ENCODE data around the gene PTPRT. TPM values are rescaled to one million over a fixed set of nuclear protein-coding genes. Genes with fewer than 3 reads are reported as not detected.
A peak's percentile ranks its signal among the peaks of the same experiment; 100 is the strongest.

The PTPRT gene
- total RNA-seq, 1 experiment from 2014 or later: 44.5 TPM

- no peaks in the 10 kb centered on the region for H4K20me1 ChIP-seq (ENCODE audit: insufficient read depth, low read depth, low read length)
- H3K9me3 ChIP-seq (ENCODE audit: low read length): no peaks in the 10 kb centered on the region
- H3K9ac ChIP-seq (ENCODE audit: low read length): peak overlapping the region; percentile 79
- no peaks in the 10 kb centered on the region for H3K79me2 ChIP-seq (ENCODE audit: low read length)
- H3K4me3 ChIP-seq (ENCODE audit: low read length): no peak overlapping the region
- no peak overlapping the region for H2AFZ ChIP-seq (ENCODE audit: low read length)
- H3K27ac ChIP-seq (ENCODE audit: low read length): peak overlapping the region; percentile 100
- DNase-seq: peak; percentile 77
- H3K27me3 ChIP-seq (ENCODE audit: low read length): no peaks in the 10 kb centered on the region
- H3K4me1 ChIP-seq (ENCODE audit: low read length): peaks cover 93% of the 10 kb centered on the region
- H3K9me2 ChIP-seq (replicated peaks; ENCODE audit: insufficient read depth, low read length): no peaks in the 10 kb centered on the region
- no peaks in the 10 kb centered on the region for H3K36me3 ChIP-seq (ENCODE audit: insufficient read depth, low read length)
- H3K4me2 ChIP-seq (ENCODE audit: low read depth, low read length, poor library complexity, severe bottlenecking): peak overlapping the region; percentile 75
Observed at GRCh38 chr20:43014206-43014605, 175.5 kb downstream of the PTPRT start.

- Histone ChIP-seq H2AFZ (ENCODE audit: low read length) (no peak overlapping the region), H4K20me1 (ENCODE audit: insufficient read depth, low read depth, low read length) (no peaks in the 10 kb centered on the region), H3K4me3 (ENCODE audit: low read length) (peak overlapping the region; percentile 62; the same call in 1 of the 2 replicates), H3K9me3 (ENCODE audit: low read length) (no peaks in the 10 kb centered on the region), H3K4me1 (ENCODE audit: low read length) (peaks cover 98% of the 10 kb centered on the region), H3K79me2 (ENCODE audit: low read length) (no peaks in the 10 kb centered on the region), H3K27ac (ENCODE audit: low read length) (peak overlapping the region; percentile 100), H3K27me3 (ENCODE audit: low read length) (no peaks in the 10 kb centered on the region), H3K36me3 (ENCODE audit: insufficient read depth, low read length) (no peaks in the 10 kb centered on the region), H3K9ac (ENCODE audit: low read length) (peak overlapping the region; percentile 79), H3K9me2 (replicated peaks; ENCODE audit: insufficient read depth, low read length) (no peaks in the 10 kb centered on the region), H3K4me2 (ENCODE audit: low read depth, low read length, poor library complexity, severe bottlenecking) (peak overlapping the region; percentile 75)
- DNase-seq: peak; percentile 93
Observed at GRCh38 chr20:43011491-43011890, 178.2 kb downstream of the PTPRT start.

GRCh38 chr20:43009532-43009931, 180.2 kb downstream of the PTPRT start:
- Histone ChIP-seq H3K36me3 (ENCODE audit: insufficient read depth, low read length) (no peaks in the 10 kb centered on the region), H3K4me3 (ENCODE audit: low read length) (no peak overlapping the region; the same call in 1 of the 2 replicates), H3K9ac (ENCODE audit: low read length) (peak overlapping the region; percentile 81), H2AFZ (ENCODE audit: low read length) (no peak overlapping the region), H3K4me1 (ENCODE audit: low read length) (peaks cover 98% of the 10 kb centered on the region), H3K27me3 (ENCODE audit: low read length) (no peaks in the 10 kb centered on the region), H3K9me2 (replicated peaks; ENCODE audit: insufficient read depth, low read length) (no peaks in the 10 kb centered on the region), H3K79me2 (ENCODE audit: low read length) (no peaks in the 10 kb centered on the region), H3K9me3 (ENCODE audit: low read length) (no peaks in the 10 kb centered on the region), H3K4me2 (ENCODE audit: low read depth, low read length, poor library complexity, severe bottlenecking) (peak overlapping the region; percentile 75), H3K27ac (ENCODE audit: low read length) (peak overlapping the region; percentile 100), H4K20me1 (ENCODE audit: insufficient read depth, low read depth, low read length) (no peaks in the 10 kb centered on the region)
- DNase-seq: peak; percentile 96

GRCh38 chr20:43007525-43007924, 182.2 kb downstream of the PTPRT start:
- Histone ChIP-seq H3K4me1 (ENCODE audit: low read length) (peaks cover 98% of the 10 kb centered on the region), H3K36me3 (ENCODE audit: insufficient read depth, low read length) (no peaks in the 10 kb centered on the region), H3K9ac (ENCODE audit: low read length) (peak overlapping the region; percentile 81), H3K9me2 (replicated peaks; ENCODE audit: insufficient read depth, low read length) (no peaks in the 10 kb centered on the region), H3K9me3 (ENCODE audit: low read length) (no peaks in the 10 kb centered on the region), H2AFZ (ENCODE audit: low read length) (no peak overlapping the region), H3K4me2 (ENCODE audit: low read depth, low read length, poor library complexity, severe bottlenecking) (peak overlapping the region; percentile 66), H3K27me3 (ENCODE audit: low read length) (no peaks in the 10 kb centered on the region), H4K20me1 (ENCODE audit: insufficient read depth, low read depth, low read length) (no peaks in the 10 kb centered on the region), H3K4me3 (ENCODE audit: low read length) (no peak overlapping the region), H3K27ac (ENCODE audit: low read length) (peak overlapping the region; percentile 100), H3K79me2 (ENCODE audit: low read length) (no peaks in the 10 kb centered on the region)
- no peak for DNase-seq

- H3K9me2 ChIP-seq (replicated peaks; ENCODE audit: insufficient read depth, low read length): no peaks in the 10 kb centered on the region
- no peak overlapping the region for H2AFZ ChIP-seq (ENCODE audit: low read length)
- H3K4me1 ChIP-seq (ENCODE audit: low read length): peaks cover 96% of the 10 kb centered on the region
- peak overlapping the region; percentile 81 for H3K9ac ChIP-seq (ENCODE audit: low read length)
- peak overlapping the region; percentile 66 for H3K4me2 ChIP-seq (ENCODE audit: low read depth, low read length, poor library complexity, severe bottlenecking)
- H3K36me3 ChIP-seq (ENCODE audit: insufficient read depth, low read length): no peaks in the 10 kb centered on the region
- H3K79me2 ChIP-seq (ENCODE audit: low read length): no peaks in the 10 kb centered on the region
- peak; percentile 75 for DNase-seq
- no peaks in the 10 kb centered on the region for H4K20me1 ChIP-seq (ENCODE audit: insufficient read depth, low read depth, low read length)
- H3K27me3 ChIP-seq (ENCODE audit: low read length): no peaks in the 10 kb centered on the region
- peak overlapping the region; percentile 19 for H3K4me3 ChIP-seq (ENCODE audit: low read length)
- no peaks in the 10 kb centered on the region for H3K9me3 ChIP-seq (ENCODE audit: low read length)
- H3K27ac ChIP-seq (ENCODE audit: low read length): peak overlapping the region; percentile 100
Observed at GRCh38 chr20:43006651-43007375, 182.9 kb downstream of the PTPRT start.

GRCh38 chr20:43003318-43003944, 186.3 kb downstream of the PTPRT start:
- H3K79me2 ChIP-seq (ENCODE audit: low read length): no peaks in the 10 kb centered on the region
- H3K9me3 ChIP-seq (ENCODE audit: low read length): no peaks in the 10 kb centered on the region
- no peak overlapping the region; the same call in 1 of the 2 replicates for H3K4me3 ChIP-seq (ENCODE audit: low read length)
- peak overlapping the region; percentile 66 for H3K4me2 ChIP-seq (ENCODE audit: low read depth, low read length, poor library complexity, severe bottlenecking)
- no peaks in the 10 kb centered on the region for H3K27me3 ChIP-seq (ENCODE audit: low read length)
- H3K4me1 ChIP-seq (ENCODE audit: low read length): peaks cover 79% of the 10 kb centered on the region
- DNase-seq: peak; percentile 92
- no peaks in the 10 kb centered on the region for H4K20me1 ChIP-seq (ENCODE audit: insufficient read depth, low read depth, low read length)
- peak overlapping the region; percentile 81 for H3K9ac ChIP-seq (ENCODE audit: low read length)
- H3K9me2 ChIP-seq (replicated peaks; ENCODE audit: insufficient read depth, low read length): no peaks in the 10 kb centered on the region
- H3K27ac ChIP-seq (ENCODE audit: low read length): peak overlapping the region; percentile 100
- H2AFZ ChIP-seq (ENCODE audit: low read length): no peak overlapping the region
- no peaks in the 10 kb centered on the region for H3K36me3 ChIP-seq (ENCODE audit: insufficient read depth, low read length)

- Histone ChIP-seq H3K27ac (ENCODE audit: low read length) (peak overlapping the region; percentile 95), H3K27me3 (ENCODE audit: low read length) (no peaks in the 10 kb centered on the region), H3K9me2 (replicated peaks; ENCODE audit: insufficient read depth, low read length) (no peaks in the 10 kb centered on the region), H3K79me2 (ENCODE audit: low read length) (no peaks in the 10 kb centered on the region), H2AFZ (ENCODE audit: low read length) (no peak overlapping the region), H3K9ac (ENCODE audit: low read length) (peak overlapping the region; percentile 62), H3K4me3 (ENCODE audit: low read length) (no peak overlapping the region), H3K4me2 (ENCODE audit: low read depth, low read length, poor library complexity, severe bottlenecking) (peak overlapping the region; percentile 12), H3K9me3 (ENCODE audit: low read length) (no peaks in the 10 kb centered on the region), H4K20me1 (ENCODE audit: insufficient read depth, low read depth, low read length) (no peaks in the 10 kb centered on the region), H3K4me1 (ENCODE audit: low read length) (peaks cover 67% of the 10 kb centered on the region), H3K36me3 (ENCODE audit: insufficient read depth, low read length) (no peaks in the 10 kb centered on the region)
- peak; percentile 54 for DNase-seq
Observed at GRCh38 chr20:42996141-42996540, 193.6 kb downstream of the PTPRT start.

GRCh38 chr20:42988319-42988718, 201.4 kb downstream of the PTPRT start:
- H3K79me2 ChIP-seq (ENCODE audit: low read length): peaks cover 3% of the 10 kb centered on the region; the same call in 1 of the 2 replicates
- H3K36me3 ChIP-seq (ENCODE audit: insufficient read depth, low read length): no peaks in the 10 kb centered on the region
- H3K4me1 ChIP-seq (ENCODE audit: low read length): peaks cover 85% of the 10 kb centered on the region
- no peaks in the 10 kb centered on the region for H3K27me3 ChIP-seq (ENCODE audit: low read length)
- peak overlapping the region; percentile 9 for H3K4me2 ChIP-seq (ENCODE audit: low read depth, low read length, poor library complexity, severe bottlenecking)
- no peaks in the 10 kb centered on the region for H3K9me3 ChIP-seq (ENCODE audit: low read length)
- H3K4me3 ChIP-seq (ENCODE audit: low read length): no peak overlapping the region
- no peaks in the 10 kb centered on the region for H4K20me1 ChIP-seq (ENCODE audit: insufficient read depth, low read depth, low read length)
- no peak for DNase-seq
- no peaks in the 10 kb centered on the region for H3K9me2 ChIP-seq (replicated peaks; ENCODE audit: insufficient read depth, low read length)
- no peak overlapping the region for H2AFZ ChIP-seq (ENCODE audit: low read length)
- peak overlapping the region; percentile 58 for H3K9ac ChIP-seq (ENCODE audit: low read length)
- peak overlapping the region; percentile 99 for H3K27ac ChIP-seq (ENCODE audit: low read length)
